Globus pallidus (tissue), 1 donor: ENCODE measurements around the gene RAB11B.
"Not testable (repeated sequence)": the region's sequence is repeated elsewhere in the genome, so short reads cannot be mapped to it uniquely, and the experiment has no call there.

Experiments
- DNase-seq: peaks from one replicate; pipeline ENCODE4 v3.0.0-alpha.2; 2015; ENCODE audit warnings: low spot score

RAB11B gene

DNA sequence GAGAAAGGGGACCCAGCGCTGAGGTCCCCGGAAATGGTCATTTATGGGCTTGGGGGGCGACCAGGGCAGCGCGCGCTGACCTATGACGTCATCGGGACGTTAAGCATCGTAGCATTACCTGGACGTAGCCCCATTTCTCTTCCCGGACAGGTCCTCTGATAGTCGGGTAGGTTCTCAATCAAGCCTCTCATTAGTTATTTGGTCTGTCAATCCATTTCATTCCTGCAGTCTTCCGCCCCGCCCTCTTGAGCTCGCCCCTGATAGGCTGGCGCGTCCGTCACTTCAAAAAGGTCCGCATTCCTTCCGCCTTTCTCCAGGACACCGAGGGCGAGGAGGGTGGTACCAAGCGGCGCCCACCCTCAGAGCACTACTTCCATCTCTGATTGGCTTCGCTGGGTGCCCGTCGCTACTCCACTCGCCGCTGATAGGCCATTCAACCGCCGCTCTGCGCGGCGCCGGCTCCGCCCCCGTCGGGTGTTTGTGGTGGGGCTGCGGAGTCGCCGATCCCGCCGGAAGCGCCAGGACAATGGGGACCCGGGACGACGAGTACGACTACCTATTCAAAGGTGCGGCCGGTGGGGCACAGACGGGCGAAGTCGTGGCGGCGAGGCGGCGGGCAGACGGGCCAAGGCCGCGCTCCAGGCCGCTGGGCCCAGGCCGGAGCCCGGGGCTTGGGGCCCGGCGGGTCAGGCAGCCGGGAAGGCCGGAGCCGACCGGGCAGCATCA is at the start of gene RAB11B:
Gene RAB11B (plus strand): TSS at position 470 of the 726 bp plus-strand sequence. CDS start 57 bp downstream, at position 527.
- DNase-seq = peak; percentile 100

DNA sequence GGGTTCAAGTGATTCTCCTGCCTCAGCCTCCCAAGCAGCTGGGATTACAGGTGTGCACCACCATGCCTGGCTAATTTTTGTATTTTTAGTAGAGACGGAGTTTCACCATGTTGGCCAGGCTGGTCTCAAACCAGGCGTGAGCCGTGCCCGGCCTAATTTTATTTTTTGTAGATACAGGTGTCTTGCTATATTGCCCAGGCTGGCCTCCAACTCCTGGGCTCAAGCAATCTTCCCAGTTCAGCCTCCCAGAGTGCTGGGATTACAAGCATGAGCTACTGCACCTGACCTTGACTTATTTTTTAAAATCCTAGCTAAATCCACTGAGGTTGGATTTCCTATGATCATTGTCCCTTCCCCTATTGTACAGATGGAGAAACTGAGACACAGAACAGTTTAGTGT is 48.7 kb upstream of the RAB11B start:
- DNase-seq = not testable (repeated sequence)

DNA sequence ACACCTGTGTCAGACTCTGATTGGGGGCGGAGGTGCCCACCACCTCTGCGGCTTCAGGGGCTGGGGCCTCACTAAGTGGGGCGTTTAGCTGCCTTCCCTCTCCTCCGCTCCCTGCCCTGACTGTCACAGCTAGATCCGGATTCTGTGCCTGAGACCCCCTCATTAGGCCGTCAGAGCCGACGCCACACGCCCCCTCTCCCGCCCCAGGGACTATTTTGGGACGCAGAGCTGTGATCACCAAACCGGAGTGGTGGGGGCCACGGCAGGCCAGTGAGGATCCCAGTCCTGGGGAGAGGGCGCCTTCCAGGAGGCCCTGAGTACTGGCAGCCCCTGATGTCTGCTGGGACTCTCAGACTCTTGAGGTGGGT is 47.9 kb upstream of the RAB11B start:
- no peak for DNase-seq

DNA sequence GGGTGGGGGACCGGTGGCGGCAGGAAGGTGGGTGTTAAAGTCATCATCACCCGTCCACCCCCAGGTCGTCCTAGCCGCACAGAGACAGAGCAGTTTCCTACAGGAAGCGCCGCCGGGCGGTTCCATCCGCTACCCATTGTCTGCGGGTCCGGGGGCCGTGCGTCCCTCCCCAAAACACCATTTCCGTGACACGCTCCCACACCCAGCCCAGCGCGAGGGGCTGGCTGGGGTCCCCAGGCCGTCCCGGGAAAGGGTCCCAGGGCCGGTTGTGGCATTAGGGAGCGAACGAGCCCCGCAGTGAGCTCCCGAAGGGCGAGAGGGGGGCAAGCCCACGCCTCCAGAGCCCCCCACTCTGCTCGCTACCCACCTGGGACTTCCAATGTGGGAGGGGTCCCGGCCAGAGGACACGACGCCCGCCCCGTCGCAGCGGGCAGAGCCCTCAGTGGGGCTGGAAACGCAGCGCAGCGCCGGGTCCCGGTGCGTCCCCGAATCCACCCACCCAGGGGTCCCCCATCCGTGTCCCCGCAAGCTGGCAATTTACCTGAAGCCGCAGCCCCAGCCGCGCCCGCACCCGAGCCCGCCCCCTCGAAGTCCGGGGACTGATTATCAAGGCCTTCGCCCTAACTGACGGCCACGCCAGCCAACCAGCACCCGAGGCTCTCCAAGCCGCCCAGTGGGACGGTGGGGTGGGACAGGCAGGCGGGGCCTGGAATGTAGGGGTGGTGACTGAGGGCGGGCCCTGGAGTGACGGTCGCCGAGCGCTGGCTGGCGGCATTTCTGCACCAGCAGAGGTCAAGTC is 47.3 kb upstream of the RAB11B start, which contains the start of gene KANK3:
Gene KANK3 (minus strand): TSS at position 579 of the 799 bp plus-strand sequence. CDS start 5,434 bp downstream, outside the sequence.
- peak; percentile 89 for DNase-seq

DNA sequence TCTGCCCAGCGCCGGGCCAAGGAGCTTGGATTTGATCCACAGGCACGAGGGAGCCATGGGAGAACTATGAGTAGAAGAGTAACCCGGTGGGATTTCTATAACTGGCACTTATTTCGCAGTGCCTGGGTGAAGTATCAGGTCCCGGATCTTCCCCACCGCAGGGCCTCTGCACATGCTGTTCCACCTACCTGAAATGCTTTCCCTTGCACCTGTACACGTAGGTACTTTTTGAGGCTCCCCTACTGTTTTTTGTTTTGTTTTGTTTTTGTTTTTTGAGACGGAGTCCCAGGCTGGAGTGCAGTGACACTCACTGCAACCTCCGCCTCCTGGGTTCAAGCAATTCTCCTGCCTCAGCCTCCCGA is 46.7 kb upstream of the RAB11B start:
- DNase-seq = no peak

DNA sequence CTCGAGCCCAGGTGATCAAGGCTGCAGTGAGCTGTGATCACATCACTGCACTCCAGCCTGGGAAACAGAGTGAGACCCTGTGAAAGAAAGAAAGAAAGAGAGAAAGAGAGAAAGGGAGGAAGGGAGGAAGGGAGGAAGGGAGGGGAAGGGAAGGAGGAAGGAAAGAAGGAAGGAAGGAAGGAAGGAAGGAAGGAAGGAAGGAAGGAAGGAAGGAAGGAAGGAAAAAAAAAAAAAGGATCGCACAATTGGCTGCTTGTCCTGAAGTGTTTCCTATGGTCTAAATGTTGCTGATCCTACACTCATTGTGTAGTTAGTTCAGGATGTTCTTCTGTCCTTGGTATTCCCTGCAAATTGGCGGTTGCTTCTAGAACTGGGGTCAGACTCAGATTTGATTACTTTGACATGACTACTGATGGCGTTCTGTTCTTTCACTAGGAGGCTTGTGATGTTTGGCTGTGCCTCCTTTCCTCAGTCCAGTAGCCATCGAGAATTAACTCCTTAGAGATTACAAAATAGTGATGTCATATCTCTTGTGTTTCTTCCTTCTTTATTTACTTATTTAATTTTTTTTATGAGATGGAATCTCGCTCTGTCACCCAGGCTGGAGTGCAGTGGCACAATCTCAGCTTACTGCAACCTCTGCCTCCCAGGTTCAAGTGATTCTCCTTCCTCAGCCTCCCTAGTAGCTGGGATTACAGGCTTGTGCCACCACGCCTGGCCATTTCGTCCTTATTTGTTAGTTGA is 40.4 kb upstream of the RAB11B start:
- DNase-seq = not testable (repeated sequence)

DNA sequence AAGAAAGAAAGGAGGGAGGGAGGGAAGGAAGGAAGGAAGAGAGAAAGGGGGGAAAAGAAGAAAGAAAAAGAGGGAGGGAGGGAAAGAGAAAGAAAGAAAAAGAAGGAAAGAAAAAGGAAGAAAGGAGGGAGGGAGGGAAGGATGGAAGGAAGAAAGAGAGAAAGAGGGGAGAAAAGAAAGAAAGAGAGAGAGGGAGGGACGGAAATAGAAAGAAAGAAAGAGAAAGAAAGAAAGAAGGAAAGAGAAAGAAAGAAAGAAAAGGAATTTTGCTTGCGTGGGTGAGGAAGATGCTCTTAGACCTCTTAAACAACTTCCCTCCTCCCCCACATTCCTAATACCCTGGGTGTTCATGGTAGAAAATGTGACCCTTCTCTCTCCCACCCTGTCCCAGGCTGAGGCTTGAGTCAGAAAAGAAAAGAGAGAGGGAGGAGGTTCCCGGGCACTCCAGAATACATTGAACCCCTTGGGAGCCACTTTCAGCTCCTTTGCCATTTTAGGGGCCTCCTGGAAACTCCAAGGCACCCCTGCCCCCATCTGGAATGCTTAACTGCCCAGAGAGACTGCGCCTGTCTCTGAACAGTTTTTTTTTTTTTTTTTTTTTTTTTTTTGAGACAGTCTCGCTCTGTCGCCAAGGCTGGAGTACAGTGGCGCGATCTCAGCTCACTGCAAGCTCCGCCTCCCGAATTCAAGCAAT is 37.9 kb upstream of the RAB11B start:
- DNase-seq = no peak

DNA sequence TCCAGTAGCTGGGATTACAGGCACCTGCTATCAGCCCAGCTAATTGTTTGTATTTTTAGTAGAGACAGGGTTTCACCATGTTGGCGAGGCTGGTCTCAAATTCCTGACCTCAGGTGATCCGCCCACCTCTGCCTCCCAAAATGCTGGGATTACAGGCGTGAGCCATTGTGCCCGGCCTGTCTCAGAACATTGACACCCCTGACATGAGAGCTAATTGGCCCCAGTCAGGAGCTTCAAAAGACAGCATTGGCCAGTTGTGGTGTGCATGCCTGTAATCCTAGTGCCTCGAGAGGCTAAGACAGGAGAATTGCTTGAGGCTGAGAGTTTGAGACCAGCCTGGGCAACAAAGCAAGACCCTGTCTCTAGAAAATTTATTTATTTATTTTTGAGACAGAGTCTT is 37.3 kb upstream of the RAB11B start:
- not testable (repeated sequence) for DNase-seq

DNA sequence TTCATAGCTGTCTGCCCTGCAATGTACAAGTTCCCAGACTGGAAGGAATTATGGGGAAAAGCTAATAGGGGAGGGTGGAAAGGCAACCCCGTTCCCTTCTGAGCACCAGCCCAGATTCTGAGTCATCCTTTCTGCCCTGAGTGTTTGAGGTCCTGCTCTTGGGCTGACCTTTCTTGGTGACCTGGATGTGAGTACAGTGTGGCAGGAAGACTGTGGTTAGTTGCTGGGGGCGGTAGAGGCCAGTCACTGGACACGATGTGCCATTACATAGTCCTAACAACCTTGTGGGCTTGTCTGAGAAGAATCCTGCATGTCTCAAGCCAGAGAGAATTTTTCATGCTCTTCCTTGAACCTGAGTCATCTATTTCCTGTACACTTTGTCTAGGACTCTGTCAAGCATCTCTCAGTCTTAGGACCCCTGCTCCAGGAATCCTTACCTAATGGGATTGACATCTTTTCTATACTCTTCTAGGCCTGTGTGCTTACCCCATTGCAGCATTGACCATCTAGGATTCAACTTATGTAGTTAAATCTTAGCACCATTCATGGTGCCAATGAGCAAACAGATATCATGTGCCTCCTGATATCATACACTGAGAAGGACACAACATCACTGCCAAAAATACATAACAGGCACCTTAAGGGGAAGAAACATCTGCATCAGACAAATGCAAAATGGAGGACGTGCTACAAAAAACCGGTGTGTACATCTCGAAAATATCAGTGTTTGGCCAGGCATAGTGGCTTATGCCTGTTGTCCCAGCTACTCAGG is 34.3 kb upstream of the RAB11B start:
- no peak for DNase-seq

DNA sequence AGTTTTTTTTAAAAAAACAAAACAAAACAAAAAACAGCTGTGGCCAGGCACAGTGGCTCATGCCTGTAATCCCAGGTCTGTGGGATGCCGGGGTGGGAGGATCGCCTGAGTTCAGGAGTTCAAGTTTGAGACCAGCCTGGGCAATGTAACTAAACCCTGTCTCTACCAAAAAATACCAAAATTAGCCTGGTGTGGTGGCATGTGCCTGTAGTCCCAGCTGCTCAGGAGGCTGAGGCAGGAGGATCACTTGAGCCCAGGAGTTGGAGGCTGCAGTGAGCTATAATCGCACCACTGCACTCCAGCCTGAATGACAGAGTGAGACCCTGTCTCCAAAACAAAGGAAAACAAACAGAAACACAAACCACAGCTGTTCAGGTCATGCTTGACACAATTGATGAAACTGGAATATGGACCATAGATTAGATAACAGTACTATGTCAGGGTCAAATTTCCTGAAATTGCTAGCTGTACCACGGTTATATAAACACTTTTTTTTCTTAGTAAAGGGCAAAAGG is 33.1 kb upstream of the RAB11B start:
- DNase-seq = no peak

DNA sequence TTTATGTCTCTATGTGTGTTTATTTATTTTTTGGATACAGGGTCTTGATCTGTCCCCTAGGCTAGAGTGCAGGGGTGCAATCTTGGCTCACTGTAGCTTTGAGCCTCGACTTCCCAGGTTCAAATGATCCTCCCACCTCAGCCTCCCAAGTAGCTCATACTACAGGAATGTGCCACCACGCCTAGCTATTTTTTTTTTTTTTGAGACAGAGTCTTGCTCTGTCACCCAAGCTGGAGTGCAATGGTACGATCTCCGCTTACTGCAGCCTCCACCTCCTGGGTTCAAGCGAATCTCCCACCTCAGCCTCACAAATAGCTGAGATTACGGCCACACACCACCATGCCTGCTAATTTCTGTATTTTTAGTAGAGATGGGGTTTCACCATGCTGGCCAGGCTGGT is 31.2 kb upstream of the RAB11B start:
- DNase-seq = no peak

DNA sequence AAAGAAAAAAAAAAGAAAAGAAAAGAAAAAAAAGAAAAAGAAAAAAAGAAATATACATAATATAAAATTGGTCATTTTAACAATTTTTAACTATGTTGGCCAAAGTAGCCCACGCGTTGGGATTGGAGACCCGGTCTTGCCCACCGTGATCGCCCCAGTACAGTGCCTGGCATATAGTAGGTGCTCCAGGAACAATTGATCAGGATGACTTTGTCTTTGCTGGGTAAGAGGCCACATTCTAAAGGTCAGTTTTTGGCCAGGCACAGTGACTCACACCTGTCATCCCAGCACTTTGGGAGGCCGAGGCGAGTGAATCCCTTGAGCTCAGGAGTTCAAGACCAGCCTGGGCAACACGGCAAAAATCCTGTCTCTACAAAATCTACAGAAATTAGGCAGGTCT is 30.0 kb upstream of the RAB11B start:
- DNase-seq = no peak

DNA sequence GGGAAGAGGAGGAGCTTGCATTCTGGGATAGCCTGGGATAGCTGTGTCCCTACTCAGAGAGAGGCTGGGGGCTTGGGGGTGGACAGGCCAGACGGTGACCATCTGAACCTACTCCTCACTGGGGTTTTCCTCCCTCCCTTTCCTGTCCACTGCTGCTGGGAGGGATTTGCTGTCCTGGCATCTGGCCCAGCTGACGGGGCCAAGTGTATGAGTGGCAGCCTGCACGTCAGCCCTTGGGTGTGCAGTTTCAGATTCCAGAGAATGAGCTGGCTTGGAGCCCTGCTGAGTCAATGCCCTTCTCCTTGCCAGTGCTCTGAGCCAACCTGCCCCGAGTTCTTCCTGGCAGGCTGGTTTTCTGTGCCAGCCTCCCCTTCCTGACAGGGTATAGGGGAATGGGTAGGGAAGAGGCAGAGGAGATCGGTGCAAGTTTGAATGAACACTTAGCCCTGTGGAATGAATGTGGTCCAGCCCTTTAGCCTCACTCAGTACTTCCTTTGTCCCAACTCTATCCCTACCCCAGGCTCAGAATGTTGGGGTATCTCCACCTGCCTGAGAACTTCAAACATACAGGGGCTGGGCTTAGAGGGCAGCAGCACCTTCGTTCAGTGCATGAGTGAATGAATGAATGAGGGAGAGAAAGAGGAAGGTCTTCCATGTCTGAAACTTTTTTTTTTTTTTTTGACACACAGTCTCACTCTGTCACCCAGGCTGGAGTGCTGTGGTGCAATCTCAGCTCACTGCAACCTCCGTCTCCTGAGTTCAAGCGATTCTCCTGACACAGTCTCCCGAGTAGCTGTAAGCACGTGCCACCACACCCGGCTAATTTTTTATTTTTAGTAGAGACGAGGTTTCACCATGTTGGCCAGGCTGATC is 28.0 kb upstream of the RAB11B start:
- peak; percentile 83 for DNase-seq

DNA sequence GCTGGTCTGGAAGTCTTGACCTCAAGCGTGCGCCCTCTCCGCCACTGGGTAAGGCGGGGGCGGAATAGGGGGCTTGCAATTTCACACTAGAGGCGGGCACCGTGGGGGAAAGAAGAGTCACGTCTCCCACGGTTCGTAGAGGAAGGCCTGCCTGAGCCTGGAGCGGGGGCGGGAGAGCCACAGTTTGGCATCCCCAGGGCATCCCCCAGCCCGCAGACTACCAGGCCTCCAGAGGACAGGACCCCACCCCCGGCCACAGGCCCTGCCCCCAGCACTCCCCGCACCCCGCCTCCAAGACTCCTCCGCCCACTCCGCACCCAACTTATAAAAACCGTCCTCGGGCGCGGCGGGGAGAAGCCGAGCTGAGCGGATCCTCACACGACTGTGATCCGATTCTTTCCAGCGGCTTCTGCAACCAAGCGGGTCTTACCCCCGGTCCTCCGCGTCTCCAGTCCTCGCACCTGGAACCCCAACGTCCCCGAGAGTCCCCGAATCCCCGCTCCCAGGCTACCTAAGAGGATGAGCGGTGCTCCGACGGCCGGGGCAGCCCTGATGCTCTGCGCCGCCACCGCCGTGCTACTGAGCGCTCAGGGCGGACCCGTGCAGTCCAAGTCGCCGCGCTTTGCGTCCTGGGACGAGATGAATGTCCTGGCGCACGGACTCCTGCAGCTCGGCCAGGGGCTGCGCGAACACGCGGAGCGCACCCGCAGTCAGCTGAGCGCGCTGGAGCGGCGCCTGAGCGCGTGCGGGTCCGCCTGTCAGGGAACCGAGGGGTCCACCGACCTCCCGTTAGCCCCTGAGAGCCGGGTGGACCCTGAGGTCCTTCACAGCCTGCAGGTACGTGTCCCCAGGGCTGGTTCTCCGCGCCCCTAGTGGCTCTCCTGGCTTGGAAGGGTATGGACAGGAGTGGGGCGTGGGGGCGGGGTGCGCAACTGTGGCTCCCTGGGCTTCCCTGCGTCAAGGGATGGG is 26.1 kb upstream of the RAB11B start, which contains the start of gene ANGPTL4:
Gene ANGPTL4 (plus strand): TSS at position 353 of the 969 bp plus-strand sequence. CDS start 167 bp downstream, at position 520.
- peak; percentile 61 for DNase-seq

DNA sequence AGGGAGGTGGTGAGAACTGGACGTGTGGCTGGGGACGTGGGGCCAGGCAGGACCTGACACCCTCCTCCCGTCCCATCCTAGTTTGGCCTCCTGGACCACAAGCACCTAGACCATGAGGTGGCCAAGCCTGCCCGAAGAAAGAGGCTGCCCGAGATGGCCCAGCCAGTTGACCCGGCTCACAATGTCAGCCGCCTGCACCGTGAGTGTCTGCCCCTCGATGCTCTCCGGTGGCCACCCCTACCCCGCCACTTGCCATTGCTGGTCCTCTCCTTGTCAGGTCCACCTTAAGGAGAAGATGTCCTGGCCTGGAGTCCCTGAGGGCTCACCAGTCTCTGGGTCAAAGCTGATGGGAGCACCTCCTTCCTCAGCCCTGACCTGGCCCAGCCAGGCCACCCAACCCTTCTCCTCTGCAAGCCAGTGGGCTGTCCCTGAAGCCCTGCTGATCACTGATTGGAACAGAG is 24.0 kb upstream of the RAB11B start:
- peak; percentile 10 for DNase-seq

DNA sequence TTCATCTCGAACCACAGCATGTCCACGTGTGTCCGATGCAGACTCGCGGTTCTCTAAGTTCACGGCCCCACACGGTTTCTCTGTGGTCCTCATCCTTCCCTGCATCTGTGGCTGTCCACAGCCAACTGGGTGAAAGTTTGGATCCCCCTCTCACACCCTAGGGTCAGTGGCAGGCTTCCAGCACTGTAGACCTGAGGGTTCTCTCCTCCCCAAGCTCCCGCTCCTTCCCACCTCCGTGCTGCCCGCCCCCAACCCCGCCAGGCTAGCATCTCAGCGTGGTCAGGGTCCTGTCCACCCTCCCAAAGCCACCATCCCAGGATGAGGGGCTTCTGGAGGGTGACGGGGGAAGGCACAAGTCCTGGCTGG is 23.2 kb upstream of the RAB11B start:
- no peak for DNase-seq

DNA sequence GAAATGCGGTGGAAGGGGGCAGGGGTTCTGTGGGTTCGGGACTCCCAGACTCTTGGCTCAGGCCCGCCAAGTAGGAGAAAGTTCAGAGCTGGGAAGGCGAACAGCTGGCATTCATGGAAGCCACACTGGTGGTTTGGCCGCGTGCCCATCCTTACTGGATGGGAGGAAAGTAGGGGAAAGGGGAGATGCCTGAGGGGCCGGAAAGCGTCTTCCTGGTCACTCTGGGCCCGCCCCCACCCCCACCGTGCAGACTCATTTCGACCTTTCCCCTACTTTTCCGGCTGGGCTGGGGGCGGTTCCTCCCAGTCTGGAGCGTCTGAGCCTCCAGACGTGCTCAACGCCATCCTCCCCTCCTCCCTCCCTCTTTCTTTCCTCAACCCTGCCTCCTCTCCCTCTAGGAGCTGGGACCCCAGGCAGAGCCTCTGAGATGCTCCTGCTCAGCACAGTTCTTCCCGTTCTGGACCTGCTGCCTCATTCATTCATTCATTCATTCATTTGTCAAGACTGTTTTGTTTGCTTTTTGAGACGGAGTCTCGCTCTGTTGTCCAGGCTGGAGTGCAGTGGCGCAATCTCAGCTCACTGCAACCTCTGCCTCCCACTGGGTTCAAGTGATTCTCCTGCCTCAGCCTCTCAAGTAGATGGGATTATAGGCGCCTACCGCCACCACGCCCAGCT is 22.7 kb upstream of the RAB11B start:
- DNase-seq = peak; percentile 80
